GM23338 (cell line): ENCODE data around the gene GARIN3. TPM values are rescaled to one million over a fixed set of nuclear protein-coding genes. Genes with fewer than 3 reads are reported as not detected.

Experiments used
- ATAC-seq: fragments of 200-7000 bp; cut with Tn5 transposase; 3 replicates; pipeline ENCODE4 v1.9.1; 2020
- DNase-seq: peaks from one replicate; pipeline ENCODE4 v3.0.0-alpha.2; 2015; ENCODE audit warnings: low spot score
- H2AFZ ChIP-seq: fragments of 200-600 bp; sonication (generic); 2 replicates; pipeline ENCODE4 v1.8.0; 2016; ENCODE audit warnings: antibody characterized with exemption, mild to moderate bottlenecking, moderate library complexity
- H3F3A ChIP-seq: fragments of 200-600 bp; sonication (generic); replicated peaks from 2 replicates; pipeline ENCODE4 v1.8.0; 2017; ENCODE audit warnings: antibody characterized with exemption, mixed run types, low read depth
- H3K27ac ChIP-seq: fragments of 200-600 bp; sonication (generic); 2 replicates; pipeline ENCODE4 v1.6.1; 2016; ENCODE audit warnings: low read depth
- H3K27me3 ChIP-seq: fragments of 200-600 bp; sonication (generic); 2 replicates; pipeline ENCODE4 v1.8.0; 2016; ENCODE audit warnings: mild to moderate bottlenecking, mixed run types, moderate library complexity; ENCODE audit not compliant: insufficient read depth
- H3K36me3 ChIP-seq: fragments of 200-600 bp; sonication (generic); 2 replicates; pipeline ENCODE4 v1.8.0; 2016; ENCODE audit warnings: mild to moderate bottlenecking; ENCODE audit not compliant: insufficient read depth
- H3K4me1 ChIP-seq: fragments of 200-600 bp; sonication (generic); 2 replicates; pipeline ENCODE4 v1.8.0; 2016; ENCODE audit warnings: mild to moderate bottlenecking, moderate library complexity; ENCODE audit not compliant: insufficient read depth
- H3K4me2 ChIP-seq: fragments of 200-600 bp; sonication (generic); 2 replicates; pipeline ENCODE4 v1.7.1; 2017; ENCODE audit warnings: mixed run types
- H3K4me3 ChIP-seq: fragments of 200-600 bp; sonication (generic); 2 replicates; pipeline ENCODE4 v1.6.1; 2016; ENCODE audit warnings: mixed run types
- H3K79me2 ChIP-seq: fragments of 200-600 bp; sonication (generic); replicated peaks from 2 replicates; pipeline ENCODE4 v1.8.0; 2017; ENCODE audit warnings: mild to moderate bottlenecking; ENCODE audit not compliant: insufficient read depth
- H3K9me2 ChIP-seq: fragments of 200-600 bp; sonication (generic); 2 replicates; pipeline ENCODE4 v1.8.0; 2017; ENCODE audit not compliant: insufficient read depth
- H4K20me1 ChIP-seq: fragments of 200-600 bp; sonication (generic); replicated peaks from 2 replicates; pipeline ENCODE4 v1.8.0; 2017; ENCODE audit warnings: mild to moderate bottlenecking; ENCODE audit not compliant: insufficient read depth
- H3K27ac Mint-ChIP-seq: 2 replicates; pipeline ENCODE4 v1.8.0; 2020; ENCODE audit warnings: inconsistent platforms, mild to moderate bottlenecking, moderate library complexity, mixed read lengths
- H3K27me3 Mint-ChIP-seq: 3 replicates; pipeline ENCODE4 v1.8.0; 2022; ENCODE audit warnings: low read depth, mild to moderate bottlenecking, moderate library complexity, mixed read lengths, inconsistent platforms; ENCODE audit not compliant: insufficient read depth, poor library complexity
- H3K36me3 Mint-ChIP-seq: 3 replicates; pipeline ENCODE4 v1.8.0; 2021; ENCODE audit warnings: low read depth, mild to moderate bottlenecking, inconsistent platforms, moderate library complexity, mixed read lengths
- H3K4me1 Mint-ChIP-seq: 3 replicates; pipeline ENCODE4 v1.8.0; 2020; ENCODE audit warnings: mild to moderate bottlenecking, inconsistent platforms, mixed read lengths
- H3K4me3 Mint-ChIP-seq: 3 replicates; pipeline ENCODE4 v1.8.0; 2021; ENCODE audit warnings: moderate library complexity, mild to moderate bottlenecking, inconsistent platforms, mixed read lengths
- H3K9me3 Mint-ChIP-seq: 3 replicates; pipeline ENCODE4 v1.8.0; 2020; ENCODE audit warnings: moderate library complexity, mild to moderate bottlenecking, inconsistent platforms, mixed read lengths
- ETS1 ChIP-seq: IDR thresholded peaks from 2 replicates; pipeline ENCODE4 v1.6.1; 2016; ENCODE audit warnings: antibody characterized with exemption
- REST ChIP-seq: IDR thresholded peaks from one replicate; pipeline ENCODE4 v1.6.1; 2018; ENCODE audit warnings: antibody characterized with exemption; ENCODE audit not compliant: unreplicated experiment
- ZNF114 ChIP-seq: fragments of 250-450 bp; sonication (Bioruptor Pico); IDR thresholded peaks from 2 replicates; pipeline ENCODE4 v1.5.0; 2020; ENCODE audit warnings: mild to moderate bottlenecking, moderate library complexity
- ZNF331 ChIP-seq: fragments of 250-450 bp; sonication (Bioruptor Pico); IDR thresholded peaks from 2 replicates; pipeline ENCODE4 v1.5.0; 2020; ENCODE audit warnings: low read depth, mild to moderate bottlenecking, moderate library complexity
- ZNF462 ChIP-seq: fragments of 250-450 bp; sonication (Bioruptor Pico); IDR thresholded peaks from 2 replicates; pipeline ENCODE4 v1.5.0; 2020; ENCODE audit warnings: mild to moderate bottlenecking, moderate library complexity
- polyA plus RNA-seq: library from polyadenylated mRNA; unstranded; fragments of >200 nt; fragmentation: Nextera tagmentation; extraction: Ambion mirVana; gene quantifications from 2 replicates; pipeline ENCODE4 v1.2.1, GENCODE V29; 2016
- total RNA-seq: library from RNA; depleted of rRNA; stranded (reverse); fragments of >200 nt; shearing (Covaris generic); gene quantifications from 2 replicates; pipeline ENCODE4 v1.2.3, GENCODE V29; 2014

The GARIN3 gene
- total and polyA plus RNA-seq, 2 experiments from 2014 or later, result not detected

GRCh38 chr5:157197086-157197485 lies 31.0 kb upstream of the GARIN3 start:
- no peaks in the 10 kb centered on the region for H3K27me3 ChIP-seq
- no peaks in the 10 kb centered on the region for H3K9me2 ChIP-seq
- DNase-seq (no peak), ATAC-seq (no peak)
- Mint-ChIP-seq H3K4me3 (no peak overlapping the region), H3K27me3 (no peaks in the 10 kb centered on the region), H3K27ac (no peak overlapping the region), H3K4me1 (no peaks in the 10 kb centered on the region), H3K9me3 (no peaks in the 10 kb centered on the region), H3K36me3 (no peaks in the 10 kb centered on the region)
- H3F3A ChIP-seq, result no peaks in the 10 kb centered on the region
- TF ChIP-seq ZNF331 (CRISPR knock-in tag) (no peak), ETS1 (no peak), ZNF114 (CRISPR knock-in tag) (no peak), ZNF462 (CRISPR knock-in tag) (no peak), REST (no peak)
- H2AFZ ChIP-seq, result no peak overlapping the region
- no peaks in the 10 kb centered on the region for H3K36me3 ChIP-seq
- H4K20me1 ChIP-seq, result no peaks in the 10 kb centered on the region
- H3K27ac ChIP-seq, result no peak overlapping the region
- H3K4me1 ChIP-seq, result no peaks in the 10 kb centered on the region
- H3K4me2 ChIP-seq, result no peak overlapping the region
- no peak overlapping the region for H3K4me3 ChIP-seq
- H3K79me2 ChIP-seq, result no peaks in the 10 kb centered on the region
